Spleen (tissue), 11 donors: ENCODE data around the gene STUM. TPM values are rescaled to one million over a fixed set of nuclear protein-coding genes. Genes with fewer than 3 reads are reported as not detected.
"Not testable (repeated sequence)": the region's sequence is repeated elsewhere in the genome, so short reads cannot be mapped to it uniquely, and the experiment has no call there.

Source experiments
- DNase-seq: peaks from one replicate; pipeline ENCODE4 v3.0.0-alpha.2; 2020
- H3K27ac ChIP-seq, 8 donors: fragments of 200-600 bp; sonication (generic) in 7 of 8; 1 replicate in 4 of 8; 2 replicates in 4 of 8; pipeline versions ENCODE4 v1.5.0 to v1.8.0; 2016 to 2021; ENCODE audit warnings: inconsistent platforms in 4 of 8, mild to moderate bottlenecking in 4 of 8, moderate library complexity in 1 of 8
- H3K27me3 ChIP-seq, 7 donors: fragments of 200-600 bp; sonication (generic) in 6 of 7; replicated peaks in 1 of 7; 1 replicate in 4 of 7; 2 replicates in 3 of 7; pipeline versions ENCODE4 v1.5.0 to v1.8.0; 2016 to 2021; ENCODE audit warnings: inconsistent platforms in 3 of 7, mild to moderate bottlenecking in 1 of 7
- H3K36me3 ChIP-seq, 6 donors: fragments of 200-600 bp; sonication (generic) in 5 of 6; 1 replicate in 4 of 6; 2 replicates in 2 of 6; pipeline versions ENCODE4 v1.5.0 to v1.8.0; 2016 to 2021; ENCODE audit warnings: inconsistent platforms in 2 of 6
- H3K4me1 ChIP-seq, 6 donors: fragments of 200-600 bp; sonication (generic) in 5 of 6; 1 replicate in 3 of 6; 2 replicates in 3 of 6; pipeline versions ENCODE4 v1.5.0 to v1.8.0; 2016 to 2021; ENCODE audit warnings: inconsistent platforms in 3 of 6
- H3K4me3 ChIP-seq, 8 donors: fragments of 200-600 bp; sonication (generic) in 7 of 8; 1 replicate in 4 of 8; 2 replicates in 4 of 8; pipeline versions ENCODE4 v1.5.0 to v1.8.0; 2016 to 2021; ENCODE audit warnings: inconsistent platforms in 4 of 8, mild to moderate bottlenecking in 4 of 8, moderate library complexity in 2 of 8
- H3K9me3 ChIP-seq, 8 donors: fragments of 200-600 bp; sonication (generic) in 7 of 8; 1 replicate in 4 of 8; 2 replicates in 4 of 8; pipeline versions ENCODE4 v1.5.0 to v1.8.0; 2016 to 2021; ENCODE audit warnings: inconsistent platforms in 4 of 8
- CTCF ChIP-seq, 11 experiments: fragments of 200-600 bp in 7 of 11; fragments of 450-650 bp in 4 of 11; sonication (generic) in 4 of 11; IDR thresholded peaks in 8 of 11; conservative IDR thresholded peaks in 3 of 11; 1 replicate in 7 of 11; 2 replicates in 4 of 11; pipeline versions ENCODE4 v1.4.0 to v1.8.0; 2016 to 2021; ENCODE audit warnings: antibody characterized with exemption in 11 of 11, inconsistent platforms in 4 of 11, mild to moderate bottlenecking in 1 of 11
- POLR2A ChIP-seq, 3 donors: fragments of 450-650 bp; IDR thresholded peaks; one replicate each; pipeline ENCODE4 v1.5.1; 2017; ENCODE audit warnings: antibody characterized with exemption in 3 of 3, mild to moderate bottlenecking in 1 of 3
- POLR2AphosphoS5 ChIP-seq, 3 donors: sonication (generic); formaldehyde crosslinking; IDR thresholded peaks; one replicate each; pipeline ENCODE4 v1.5.1; 2017; ENCODE audit warnings: antibody characterized with exemption in 3 of 3
- WGBS, 5 donors: extraction: QIAGEN DNeasy Blood & Tissue Kit in 3 of 5; methylation state at CpG; one replicate each; pipeline versions ENCODE4 v1.1.5 to v1.1.7; 2013 to 2018; 5-methylcytosine and 5-hydroxymethylcytosine counted together
- intact Hi-C: fragments of 100-400 bp; cut with DNase I; formaldehyde crosslinking; loops from one replicate; pipeline ENCODE4 v1.15.0; 2023; ENCODE audit warnings: low total_unique reads
- polyA plus RNA-seq, 3 donors: library from polyadenylated mRNA; stranded (reverse); fragments of 200-250 nt; gene quantifications; one replicate each; pipeline ENCODE4 v1.2.1, GENCODE V29; 2013
- total RNA-seq, 7 donors: library from RNA; depleted of rRNA in 3 of 7; stranded (reverse); fragments of >200 nt in 3 of 7; fragmentation: NEBNext Ultra II Directional in 4 of 7; extraction: Animal tissue kit (Norgen Biotek cat#: 25700) in 4 of 7; gene quantifications; one replicate each; pipeline versions ENCODE4 v1.1.0 to v1.2.1, GENCODE V29; 2016 to 2021
- donor health status: healthy with polysubstance abuse.
- donor health status: DM: no; HTN: no; CAD: no; lungs with moderate emphysema.
- donor health status: DM: no; HTN: no; CAD: no.
- donor health status: Bipolar disorder and iron deficiency.
- donor health status: healthy.
- donor health status: DM: no; HTN: no; CAD: no.
- donor health status: DM: yes; HTN: yes; CAD: no.

The STUM gene
- total and polyA plus RNA-seq, 10 donors: 0.11 to 2.8 (median 0.49) TPM

GRCh38 chr1:226610671-226611070 is 62.1 kb downstream of the STUM start:
- H3K36me3 ChIP-seq: no peaks in the 10 kb centered on the region
- TF ChIP-seq POLR2AphosphoS5 (IDR thresholded peaks at IDR 0.05) (no peak), CTCF (IDR thresholded peaks at IDR 0.05 in 8 of 11, conservative IDR thresholded peaks at IDR 0.05 in 3 of 11) (no peak), POLR2A (IDR thresholded peaks at IDR 0.05) (no peak)
- intact Hi-C loops: no loop called here
- H3K4me1 ChIP-seq: peaks cover 0 to 3% (median 0%) of the 10 kb centered on the region in 6 donors
- peaks cover 0 to 12% (median 4%) of the 10 kb centered on the region in 7 donors for H3K27me3 ChIP-seq
- 77 to 90% (median 87%) methylated on average over 7 of the region's 7 CpGs for WGBS, 5 donors
- no peak overlapping the region for H3K4me3 ChIP-seq
- peak; percentile 62 for DNase-seq
- H3K27ac ChIP-seq: no peak overlapping the region
- H3K9me3 ChIP-seq: no peaks in the 10 kb centered on the region

DNA sequence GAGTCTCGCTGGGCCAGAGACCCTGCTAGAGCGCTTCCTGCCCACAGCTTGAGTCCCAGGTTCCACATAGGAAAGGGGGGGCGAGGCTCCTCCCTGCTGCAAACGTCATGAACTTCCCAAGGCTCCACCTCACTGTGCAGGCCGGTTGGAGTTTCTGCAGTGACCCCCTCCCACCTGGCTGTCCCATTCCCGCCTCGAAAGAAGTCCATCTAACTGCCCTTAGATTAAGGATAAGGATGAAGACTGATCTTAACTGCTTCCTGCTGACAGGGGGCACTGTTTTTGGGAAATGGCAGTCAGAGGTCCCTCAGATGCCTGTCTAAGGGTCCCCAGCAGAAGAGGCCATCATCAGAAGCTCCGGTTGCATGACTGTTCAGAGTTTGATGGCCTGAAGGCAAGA is 62.7 kb downstream of the STUM start:
- 62 to 72% (median 64%) methylated on average over 8 of the region's 8 CpGs for WGBS, 5 donors
- H3K36me3 ChIP-seq: no peaks in the 10 kb centered on the region
- no peak overlapping the region for H3K27ac ChIP-seq
- TF ChIP-seq POLR2AphosphoS5 (IDR thresholded peaks at IDR 0.05) (no peak), POLR2A (IDR thresholded peaks at IDR 0.05) (no peak), CTCF (IDR thresholded peaks at IDR 0.05 in 8 of 11, conservative IDR thresholded peaks at IDR 0.05 in 3 of 11) (no peak)
- DNase-seq: peak; percentile 45
- H3K4me1 ChIP-seq: peaks cover 0 to 3% (median 0%) of the 10 kb centered on the region in 6 donors
- no peaks in the 10 kb centered on the region for H3K9me3 ChIP-seq
- H3K27me3 ChIP-seq: peaks cover 0 to 12% (median 4%) of the 10 kb centered on the region in 7 donors
- no peak overlapping the region for H3K4me3 ChIP-seq
- intact Hi-C loops: no loop called here

DNA sequence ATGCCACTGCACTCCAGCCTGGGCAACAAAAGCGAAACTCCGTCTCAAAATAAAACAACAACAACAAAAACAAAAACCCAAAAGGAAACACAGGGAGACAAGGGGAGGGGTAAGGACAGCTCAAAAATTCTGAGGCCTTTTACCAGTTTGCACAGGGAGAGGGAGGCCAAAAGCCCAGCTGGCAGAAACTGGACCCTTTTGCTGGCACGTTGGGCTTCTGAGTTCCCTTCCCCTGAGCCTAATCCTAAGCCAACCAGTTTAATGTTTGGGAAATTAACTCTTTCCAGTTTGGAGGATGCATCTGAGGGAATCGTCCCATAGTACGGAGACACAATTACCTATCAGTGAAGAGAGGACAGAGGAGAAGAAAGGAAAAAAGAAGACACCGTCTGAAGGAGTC is 63.4 kb downstream of the STUM start:
- H3K9me3 ChIP-seq, H3K4me3 ChIP-seq, H3K27ac ChIP-seq, H3K36me3 ChIP-seq, H3K4me1 ChIP-seq, intact Hi-C loops: not testable (repeated sequence)
- peak; percentile 32 for DNase-seq
- peaks cover 0 to 12% (median 4%) of the 10 kb centered on the region in 7 donors for H3K27me3 ChIP-seq
- WGBS, 5 donors: 81 to 91% (median 85%) methylated on average over 6 of the region's 6 CpGs

DNA sequence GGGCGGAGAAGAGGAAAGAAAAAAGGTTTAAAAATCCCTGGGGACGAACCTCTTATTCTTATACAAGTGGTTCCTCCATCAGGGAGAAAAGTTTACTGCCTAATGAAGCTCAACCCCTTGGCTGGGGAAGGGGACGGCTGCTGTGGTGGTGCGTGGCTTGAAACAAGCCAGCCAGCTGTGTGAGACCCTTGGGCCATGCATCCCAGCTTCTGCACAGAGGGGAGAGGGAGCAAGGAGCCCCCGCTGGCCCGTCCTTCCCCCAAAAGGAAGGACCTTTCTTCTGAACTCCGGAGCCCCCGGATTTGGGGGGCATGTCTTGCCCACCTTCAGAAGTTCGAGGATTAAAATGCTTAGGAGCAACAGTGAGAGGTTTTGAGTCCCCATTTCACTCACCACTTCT is 67.3 kb downstream of the STUM start:
- 85 to 94% (median 87%) methylated on average over 9 of the region's 9 CpGs for WGBS, 5 donors
- H3K27ac ChIP-seq: no peak overlapping the region
- no peaks in the 10 kb centered on the region for H3K36me3 ChIP-seq
- no peak for TF ChIP-seq CTCF (IDR thresholded peaks at IDR 0.05 in 8 of 11, conservative IDR thresholded peaks at IDR 0.05 in 3 of 11)
- TF ChIP-seq POLR2AphosphoS5 (IDR thresholded peaks at IDR 0.05): no peak
- no peak for TF ChIP-seq POLR2A (IDR thresholded peaks at IDR 0.05)
- H3K4me3 ChIP-seq: no peak overlapping the region
- no peaks in the 10 kb centered on the region for H3K27me3 ChIP-seq
- peak; percentile 33 for DNase-seq
- intact Hi-C loops: no loop called here
- H3K9me3 ChIP-seq: peaks cover 0 to 8% (median 0%) of the 10 kb centered on the region in 8 donors
- H3K4me1 ChIP-seq: no peaks in the 10 kb centered on the region

GRCh38 chr1:226616636-226617035 is 68.1 kb downstream of the STUM start:
- intact Hi-C loops: no loop called here
- Histone ChIP-seq H3K27me3 (no peaks in the 10 kb centered on the region), H3K27ac (no peak overlapping the region), H3K4me1 (no peaks in the 10 kb centered on the region), H3K36me3 (no peaks in the 10 kb centered on the region), H3K9me3 (peaks cover 0 to 9% (median 0%) of the 10 kb centered on the region in 8 donors), H3K4me3 (no peak overlapping the region)
- no peak for DNase-seq
- 83 to 94% (median 89%) methylated on average over 1 of the region's 1 CpG for WGBS, 5 donors
- TF ChIP-seq POLR2A (IDR thresholded peaks at IDR 0.05): no peak
